ENCODE results near the gene TPSG1.

TPSG1 gene

DNA sequence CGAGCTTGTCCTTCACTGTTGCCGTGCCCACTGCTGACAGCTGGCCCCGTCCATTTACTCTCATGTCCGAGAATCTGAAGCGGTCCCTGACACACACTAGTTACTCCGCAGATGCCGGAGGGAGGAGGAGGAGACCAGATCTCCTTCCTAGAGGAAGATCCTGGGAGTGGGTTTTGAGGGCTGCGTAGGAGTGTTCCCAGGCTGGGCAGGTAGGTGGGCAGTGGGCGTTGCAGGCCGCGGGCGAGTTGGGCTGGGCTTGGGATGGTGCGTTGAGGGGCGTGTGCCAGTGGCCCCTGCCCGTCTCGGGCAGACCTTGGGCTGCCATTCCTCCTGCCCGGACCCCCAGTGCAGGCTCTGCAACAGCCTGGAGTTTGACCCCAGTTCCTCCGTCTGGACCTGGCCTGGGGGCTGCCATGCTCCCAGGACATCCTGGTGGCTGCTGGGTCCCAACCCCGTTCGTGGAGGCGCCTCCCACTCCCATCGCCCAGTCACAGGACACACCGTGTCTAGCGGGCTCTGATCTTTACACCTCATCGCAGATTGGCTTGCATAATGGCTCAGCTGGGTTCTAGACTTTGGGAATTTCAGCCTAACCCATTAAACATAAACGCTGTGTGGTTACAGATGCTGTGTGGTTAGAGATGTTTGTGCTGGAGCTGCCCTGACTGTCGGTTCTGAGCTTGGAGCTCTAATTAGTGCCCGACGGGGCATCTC, 49.3 kb downstream of the TPSG1 start:
- no peak for DNase-seq

DNA sequence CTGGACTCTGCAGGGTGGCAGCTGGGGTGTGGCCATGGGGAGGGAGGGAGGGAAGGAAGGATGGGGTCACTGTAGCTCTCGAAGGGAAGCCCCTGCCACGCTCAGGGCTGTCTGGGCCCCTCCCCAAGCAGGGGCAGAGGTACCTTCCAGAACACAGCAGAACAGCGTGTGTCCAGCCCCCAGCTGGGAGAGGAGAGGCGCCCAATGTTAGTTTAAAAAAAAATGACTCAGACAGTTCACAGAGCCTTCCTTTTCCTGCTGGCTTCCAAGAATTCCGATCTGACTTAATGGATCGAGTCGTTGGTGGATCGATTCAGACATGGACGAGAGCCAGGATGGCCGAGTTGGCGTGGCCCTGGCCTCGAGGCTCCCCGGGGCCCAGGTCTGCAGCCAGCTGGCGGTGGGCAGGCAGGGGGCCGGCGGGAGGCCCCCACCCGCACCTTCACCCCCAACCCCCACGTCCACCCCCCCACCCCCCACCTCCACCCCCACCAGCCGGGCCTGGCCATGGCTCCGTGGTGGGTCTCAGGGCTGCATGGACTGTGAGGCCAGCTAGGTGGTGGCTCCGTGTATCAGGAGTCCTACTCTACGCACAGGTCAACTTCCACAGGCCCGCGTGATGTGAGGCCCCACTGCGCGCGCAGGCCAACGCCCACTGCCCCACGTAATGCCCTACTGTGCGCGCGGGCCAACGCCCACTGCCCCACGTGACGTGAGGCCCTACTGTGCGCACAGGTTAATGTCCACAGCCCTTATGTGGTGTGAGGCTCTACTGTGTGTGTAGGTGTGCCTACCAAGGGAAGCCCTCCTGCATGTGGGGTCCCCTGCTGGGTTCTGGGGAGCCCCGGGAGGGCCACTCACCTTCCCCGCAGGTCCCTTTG, 50.4 kb downstream of the TPSG1 start:
- DNase-seq: peak; percentile 47

DNA sequence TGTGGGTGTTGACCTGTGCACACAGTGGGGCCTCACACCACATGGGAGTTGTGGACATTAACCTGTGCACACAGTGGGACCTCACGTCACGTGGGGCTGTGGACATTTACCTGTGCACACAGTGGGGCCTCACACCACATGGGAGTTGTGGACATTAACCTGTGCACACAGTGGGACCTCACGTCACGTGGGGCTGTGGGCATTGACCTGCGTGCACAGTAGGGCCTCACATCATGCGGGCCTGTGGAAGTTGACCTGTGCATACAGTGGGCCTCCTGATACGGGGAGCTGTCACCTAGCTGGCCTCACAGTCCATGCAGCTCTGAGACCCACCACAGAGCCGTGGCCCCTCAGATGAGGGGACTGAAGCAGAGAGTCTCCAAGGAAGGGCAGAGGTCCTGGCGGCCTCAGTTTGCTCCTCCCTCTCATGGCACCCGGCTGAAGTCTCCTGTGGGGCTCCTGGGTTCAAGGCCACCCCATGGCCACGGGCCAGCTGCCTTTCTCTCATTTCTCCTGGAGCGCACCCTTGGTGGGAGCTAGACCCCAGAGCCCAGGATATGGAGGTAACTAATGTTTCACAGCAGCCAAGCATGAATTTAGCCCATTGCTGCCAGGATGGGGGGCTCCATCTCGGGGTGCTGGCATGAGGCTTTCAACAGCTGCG, 51.1 kb downstream of the TPSG1 start:
- no peak for DNase-seq

DNA sequence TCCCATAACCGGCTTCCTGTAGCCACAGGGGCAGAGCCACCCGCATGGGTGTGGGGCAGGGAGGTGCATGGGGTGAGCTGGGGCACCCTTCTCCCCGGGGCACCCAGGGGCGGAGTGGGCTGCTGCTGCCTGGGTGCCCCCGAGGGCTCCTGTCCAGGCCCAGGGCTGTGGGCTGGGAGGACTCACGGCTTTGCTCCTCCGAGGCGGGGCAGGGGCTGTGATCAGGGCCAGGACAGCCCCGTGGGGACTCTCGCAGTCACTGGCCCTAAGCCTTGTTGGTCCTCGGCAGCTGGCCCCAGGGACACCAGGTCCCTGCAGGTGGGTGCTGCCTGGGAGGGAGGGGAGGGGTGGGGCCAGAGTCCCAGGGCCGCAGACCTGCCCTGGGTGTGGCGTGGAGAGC, 52.4 kb downstream of the TPSG1 start:
- DNase-seq: no peak

DNA sequence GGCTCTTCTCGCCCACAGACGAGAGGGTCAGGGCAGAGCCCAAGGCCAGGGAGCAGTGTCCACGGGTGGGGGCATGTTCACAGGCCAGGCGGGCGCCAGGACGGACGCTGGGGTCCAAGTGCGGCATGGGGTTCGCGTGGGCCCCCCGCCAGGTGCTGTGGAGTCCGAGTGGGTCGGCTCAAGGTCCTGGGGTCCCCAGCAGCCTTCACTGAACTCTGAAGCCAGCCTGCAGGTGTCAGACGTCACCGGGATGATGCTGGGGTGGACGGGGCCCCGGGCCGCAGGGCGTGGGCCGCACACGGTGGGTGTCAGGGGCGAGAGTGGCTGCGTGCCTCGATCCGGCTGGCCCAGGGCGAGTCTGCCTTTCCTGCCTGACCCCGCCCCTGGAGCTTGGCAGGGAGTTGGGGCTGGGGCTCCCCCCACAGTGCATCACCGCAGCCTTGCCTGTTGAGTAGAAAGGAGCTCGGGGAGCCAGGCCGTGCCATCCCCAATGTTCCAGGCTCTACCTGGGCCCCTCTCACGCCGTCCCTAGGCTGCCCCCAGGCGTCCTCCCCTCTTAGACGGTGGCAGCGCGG, 53.1 kb downstream of the TPSG1 start:
- no peak for DNase-seq

Measured in HCEC 1CT (cell line).